Hematopoietic multipotent progenitor cell treated with erythropoietin and hydrocortisone succinate and interleukin-3 and kit ligand, for 17 days (in vitro differentiated cells): Measurements from ENCODE around the gene ACSS3.
"Not testable (repeated sequence)": the region's sequence is repeated elsewhere in the genome, so short reads cannot be mapped to it uniquely, and the experiment has no call there.

Experiments used
- DNase-seq: peaks from one replicate; pipeline ENCODE4 v3.0.0-alpha.2; 2015; ENCODE audit warnings: low spot score

Gene ACSS3

GRCh38 chr12:81167694-81168093 is 89.8 kb downstream of the ACSS3 start:
- DNase-seq = no peak

- no peak for DNase-seq
Observed at GRCh38 chr12:81168445-81168844, 90.6 kb downstream of the ACSS3 start.

DNA sequence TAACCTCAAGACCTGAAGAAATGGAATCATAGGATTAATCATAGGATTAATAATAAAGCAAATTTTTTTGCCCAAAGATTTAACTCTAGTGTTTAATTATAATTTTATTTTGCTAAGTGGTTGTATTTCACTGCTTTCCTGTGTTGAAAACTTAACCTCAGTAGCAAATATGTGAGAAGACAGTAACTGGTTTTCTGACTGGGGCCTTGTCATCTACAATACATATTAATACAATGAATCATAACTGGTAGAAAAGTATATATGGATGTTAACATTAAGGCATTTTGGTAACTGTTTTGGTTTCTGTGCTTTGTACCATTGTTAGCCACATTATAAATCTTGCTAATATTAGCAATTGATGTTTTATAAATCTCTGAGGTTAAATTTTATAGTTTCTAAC is 92.2 kb downstream of the ACSS3 start:
- DNase-seq = no peak

DNA sequence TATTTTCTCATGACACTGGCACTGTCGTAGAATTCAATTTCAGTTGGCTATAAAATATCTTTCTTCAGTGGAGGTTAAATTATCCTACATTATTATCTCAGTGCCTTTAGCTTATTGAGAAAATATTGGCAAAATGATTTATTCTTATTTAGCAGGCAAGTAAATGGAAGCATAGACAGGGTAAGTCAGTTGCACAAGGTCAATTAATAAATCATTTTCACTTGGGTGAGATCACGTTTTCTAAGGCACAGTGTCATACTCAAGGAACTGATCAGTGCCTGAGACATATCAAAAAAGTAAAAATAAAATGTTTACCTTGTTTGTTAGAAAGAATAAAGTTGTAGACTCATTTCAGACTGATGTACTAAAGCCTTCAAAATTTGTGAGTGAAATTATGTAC is 95.0 kb downstream of the ACSS3 start:
- no peak for DNase-seq

GRCh38 chr12:81174664-81175063 is 96.8 kb downstream of the ACSS3 start:
- no peak for DNase-seq

GRCh38 chr12:81176796-81177195 is 98.9 kb downstream of the ACSS3 start:
- DNase-seq = no peak

DNA sequence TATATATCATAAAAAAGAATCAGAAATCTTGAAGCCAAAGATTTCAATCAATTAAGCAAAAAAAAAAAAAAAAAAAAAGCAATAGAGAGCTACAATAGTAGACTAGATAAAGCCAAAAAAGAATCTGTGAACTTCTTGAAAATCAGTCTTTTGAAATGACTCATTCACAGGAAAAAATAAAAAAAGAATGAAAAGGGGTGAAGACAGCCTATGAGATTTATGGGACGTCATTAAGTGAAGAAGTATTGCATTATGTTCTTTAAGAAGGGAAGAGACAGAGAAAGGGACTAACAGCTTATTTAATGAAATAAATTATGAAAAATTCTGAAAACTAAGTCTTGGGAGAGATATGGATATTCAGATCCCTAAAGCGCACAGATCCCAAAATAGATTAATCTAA is 103.8 kb downstream of the ACSS3 start:
- DNase-seq = no peak

GRCh38 chr12:81187686-81188085 is 109.8 kb downstream of the ACSS3 start:
- DNase-seq = no peak

- no peak for DNase-seq
Observed at GRCh38 chr12:81196595-81196994, 118.7 kb downstream of the ACSS3 start.

GRCh38 chr12:81200561-81200960 is 122.7 kb downstream of the ACSS3 start:
- not testable (repeated sequence) for DNase-seq

DNA sequence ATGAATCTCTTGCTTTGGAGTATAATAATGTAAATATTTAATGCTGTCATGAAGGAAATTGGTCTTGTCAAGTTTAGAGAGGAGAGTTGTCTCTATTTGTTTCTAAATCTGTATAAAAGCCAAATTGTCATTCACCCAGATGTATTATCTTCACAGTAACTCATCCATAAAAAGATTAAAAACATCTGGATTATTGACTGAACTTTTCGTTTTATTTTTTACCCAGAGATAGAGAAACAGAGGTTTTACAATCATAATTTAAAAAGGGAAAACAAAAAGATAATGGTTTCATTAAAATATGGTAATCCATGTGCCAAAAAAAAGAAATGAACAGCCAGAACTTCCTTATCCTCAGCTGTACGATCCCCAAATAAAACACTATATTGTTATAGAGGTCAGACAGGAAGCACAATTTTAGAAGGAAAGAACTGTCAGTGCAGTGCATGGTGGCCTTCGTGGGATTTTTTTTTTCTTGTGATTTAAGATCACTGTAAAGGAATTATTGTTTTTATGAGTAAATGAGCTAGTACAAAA is 125.9 kb downstream of the ACSS3 start:
- DNase-seq = no peak

DNA sequence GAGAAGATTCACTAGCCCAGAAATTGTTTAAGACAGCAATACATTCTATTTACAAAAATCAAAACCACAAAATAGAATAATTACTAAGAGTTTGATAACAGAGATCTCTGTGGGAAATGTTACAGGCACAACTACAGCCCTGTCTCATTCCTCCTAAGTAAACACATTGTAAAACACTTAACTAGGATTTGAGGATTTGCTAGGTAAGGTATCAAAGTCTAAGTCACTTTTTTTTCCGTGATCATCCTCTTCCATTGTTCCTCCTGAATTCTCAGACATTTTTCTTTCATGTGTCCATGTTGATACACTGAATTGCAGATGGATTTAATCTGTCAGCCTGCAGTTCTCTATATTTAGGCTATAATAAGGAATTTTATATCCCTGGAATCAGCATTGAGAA is 127.5 kb downstream of the ACSS3 start:
- DNase-seq = no peak

GRCh38 chr12:81206429-81206828 is 128.6 kb downstream of the ACSS3 start:
- no peak for DNase-seq

GRCh38 chr12:81207173-81207572 is 129.3 kb downstream of the ACSS3 start:
- no peak for DNase-seq

GRCh38 chr12:81207664-81208063 is 129.8 kb downstream of the ACSS3 start:
- DNase-seq = no peak

- no peak for DNase-seq
Observed at GRCh38 chr12:81208187-81208911, 130.5 kb downstream of the ACSS3 start.

DNA sequence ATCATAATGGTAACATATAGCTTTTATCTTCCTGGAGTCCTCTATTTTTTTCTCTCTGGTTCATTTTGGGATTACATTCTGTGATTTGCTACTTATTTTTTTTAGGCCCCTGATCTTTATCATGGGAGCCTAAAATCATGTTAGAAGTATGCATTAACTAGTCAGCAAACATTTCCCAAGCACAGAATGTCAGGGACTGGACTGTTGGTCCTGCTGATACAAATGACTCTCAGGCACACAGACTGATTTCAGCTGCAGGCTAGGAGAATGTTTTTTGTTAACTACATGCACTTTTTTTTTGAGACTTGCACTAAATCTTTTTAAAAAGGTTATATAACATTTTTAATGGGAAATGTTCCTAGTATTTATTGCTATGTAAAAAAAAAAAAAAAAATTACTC is 131.1 kb downstream of the ACSS3 start:
- DNase-seq = no peak

DNA sequence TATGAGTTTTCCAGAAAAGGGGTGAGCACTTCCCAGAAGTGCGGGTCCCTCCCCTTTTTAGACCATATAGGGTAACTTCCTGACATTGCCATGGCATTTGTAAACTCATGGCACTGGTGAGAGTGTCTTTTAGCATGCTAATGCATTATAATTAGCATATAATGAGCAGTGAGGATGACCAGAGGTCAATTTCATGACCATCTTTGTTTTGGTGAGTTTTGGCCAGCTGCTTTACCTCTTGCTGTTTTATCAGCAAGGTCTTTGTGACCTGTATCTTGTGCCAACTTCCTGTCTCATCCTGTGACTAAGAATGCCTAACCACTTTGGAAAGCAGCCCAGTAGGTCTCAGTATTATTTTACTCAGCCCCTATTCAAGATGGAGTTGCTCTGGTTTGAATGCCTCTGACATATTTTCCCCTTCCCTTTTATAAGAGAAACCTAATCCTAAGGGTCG is 131.9 kb downstream of the ACSS3 start:
- not testable (repeated sequence) for DNase-seq

- DNase-seq = no peak
Observed at GRCh38 chr12:81211306-81211705, 133.4 kb downstream of the ACSS3 start.

GRCh38 chr12:81212996-81213696 is 135.3 kb downstream of the ACSS3 start:
- DNase-seq = no peak

GRCh38 chr12:81216739-81217138 is 138.9 kb downstream of the ACSS3 start:
- DNase-seq = no peak

DNA sequence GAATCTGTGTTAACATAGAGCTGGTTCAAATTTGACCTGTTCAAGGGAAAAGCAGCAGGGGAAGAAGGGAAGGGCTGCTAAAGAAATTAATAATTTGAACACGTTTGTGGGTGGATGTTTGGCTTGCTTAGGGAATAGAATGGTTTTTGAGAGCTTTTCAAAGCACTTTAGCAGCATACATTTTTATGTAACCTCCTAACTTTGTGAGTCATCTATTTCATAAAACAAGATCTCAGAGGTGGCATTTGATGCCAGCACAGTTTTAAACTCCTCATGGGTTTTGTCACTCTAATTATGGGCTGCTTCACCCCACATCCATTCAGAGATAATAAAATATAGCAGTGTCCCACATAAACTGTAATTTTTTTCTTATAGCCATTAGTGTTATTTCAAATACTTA is 143.8 kb downstream of the ACSS3 start:
- DNase-seq = no peak

DNA sequence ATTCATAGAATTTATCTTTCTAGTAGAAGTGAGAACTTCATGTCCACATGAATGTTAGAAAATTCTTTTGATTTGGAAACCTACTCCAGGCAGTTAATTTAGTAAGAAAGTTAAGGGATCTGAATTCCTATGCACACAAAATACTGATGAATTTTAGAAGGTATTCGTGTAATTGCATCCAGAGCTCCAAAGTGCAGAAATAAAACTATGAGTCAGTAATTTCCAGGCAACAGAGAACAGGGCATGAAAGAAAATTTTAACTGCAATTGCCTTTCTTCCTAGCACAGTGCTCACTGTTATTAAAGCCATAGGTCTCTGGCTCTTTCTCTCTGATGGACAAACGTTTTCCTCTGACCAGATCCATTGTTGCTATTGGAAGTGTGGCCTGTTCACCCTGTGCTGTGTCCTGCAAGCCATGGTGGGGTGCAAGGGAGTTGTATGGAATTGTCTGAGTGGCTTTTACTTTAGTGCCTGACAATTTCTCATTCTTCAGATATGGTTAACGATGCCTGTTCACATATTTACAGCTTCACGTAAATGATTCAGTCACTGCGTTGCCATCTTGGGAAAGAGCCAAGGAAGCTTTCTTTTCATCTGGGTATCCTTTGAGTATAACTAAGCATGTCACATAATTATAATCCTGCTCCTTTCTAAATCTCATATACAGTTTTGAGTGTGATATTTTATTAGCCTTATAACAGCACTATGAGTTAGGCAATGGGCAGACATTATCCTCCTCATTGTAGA is 145.1 kb downstream of the ACSS3 start:
- DNase-seq = no peak
